ENCODE results near the gene HIP1R.

Gene HIP1R

DNA sequence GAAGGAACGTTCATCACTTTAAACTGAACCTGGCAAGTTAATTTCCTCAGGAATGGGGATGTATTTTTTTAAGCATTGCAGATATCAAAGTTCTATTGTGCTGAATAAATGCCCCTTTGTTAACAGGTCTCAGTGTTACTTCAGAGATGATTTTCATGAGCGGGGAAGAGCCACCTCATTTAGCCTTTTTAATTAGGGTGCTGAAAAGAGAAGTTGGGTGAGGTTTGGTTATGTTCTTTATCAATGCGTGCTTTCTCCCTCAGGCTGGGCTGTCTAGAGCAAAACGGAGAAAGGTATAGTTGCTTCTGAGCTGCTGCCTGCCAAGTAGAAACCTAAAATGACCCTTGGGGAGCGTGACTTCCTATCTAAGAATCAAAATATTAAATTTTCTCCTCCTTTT, 8.0 kb upstream of the HIP1R start:
- in situ Hi-C loops (cut with MboI; ENCODE audit: low pct_unique_long_range_greater_than_20kb, low sequenced_read_pairs, unreplicated experiment) = loop anchor here (25.0 kb wide), 1 partner anchor 410 kb away; the partner anchor contains the start of genes MPHOSPH9 and MTRFR
- no peak for TF ChIP-seq CTCF (IDR thresholded peaks at IDR 0.05; ENCODE audit: extremely low read depth, insufficient read depth, missing control alignments)
- peak; percentile 31 for DNase-seq (ENCODE audit: low spot score)

DNA sequence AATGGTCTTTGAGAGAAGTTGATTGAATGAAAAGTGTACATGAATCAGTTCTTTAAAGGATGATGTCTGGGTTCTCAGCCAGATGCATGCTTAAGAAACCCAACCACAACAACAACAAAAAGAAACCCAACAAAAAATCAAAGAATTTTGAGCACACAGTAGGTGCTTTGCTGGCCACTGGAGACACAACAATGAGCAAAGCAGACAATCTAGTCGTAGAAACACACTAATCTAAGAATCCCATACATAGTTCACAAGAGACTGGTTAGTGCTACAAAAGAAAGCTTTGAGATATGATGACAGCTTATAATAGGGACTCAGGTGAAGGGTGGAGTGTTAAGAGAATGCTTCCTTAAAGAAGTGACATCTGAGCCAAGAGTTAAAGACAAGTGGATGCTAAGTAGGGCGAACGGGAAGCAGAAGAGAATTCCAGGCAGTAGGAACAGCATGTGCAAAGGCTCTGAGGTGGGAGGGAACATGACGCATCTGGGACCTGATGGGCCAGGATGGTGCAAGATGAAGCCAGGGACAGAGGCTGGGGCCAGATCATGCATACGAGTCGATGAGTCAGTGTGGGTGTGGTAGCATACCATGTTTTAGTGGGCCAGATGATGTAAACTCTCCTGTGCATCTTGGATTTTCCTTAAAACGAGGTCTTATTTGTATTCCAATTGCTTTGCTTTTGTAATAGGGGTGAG, 4.6 kb upstream of the HIP1R start:
- in situ Hi-C loops (cut with MboI; ENCODE audit: low pct_unique_long_range_greater_than_20kb, low sequenced_read_pairs, unreplicated experiment) = loop anchor here (25.0 kb wide), 1 partner anchor 407 kb away; the partner anchor contains the start of genes MPHOSPH9 and MTRFR
- DNase-seq (ENCODE audit: low spot score) = no peak
- TF ChIP-seq CTCF (IDR thresholded peaks at IDR 0.05; ENCODE audit: extremely low read depth, insufficient read depth, missing control alignments) = no peak

- in situ Hi-C loops (cut with MboI; ENCODE audit: low pct_unique_long_range_greater_than_20kb, low sequenced_read_pairs, unreplicated experiment) = loop anchor here (25.0 kb wide), 1 partner anchor 403 kb away; the partner anchor contains the start of genes MPHOSPH9 and MTRFR
- TF ChIP-seq CTCF (IDR thresholded peaks at IDR 0.05; ENCODE audit: extremely low read depth, insufficient read depth, missing control alignments) = no peak
- peak; percentile 41 for DNase-seq (ENCODE audit: low spot score)
Measured at GRCh38 chr12:122834104-122834920, 945 bp upstream of the HIP1R start.

DNA sequence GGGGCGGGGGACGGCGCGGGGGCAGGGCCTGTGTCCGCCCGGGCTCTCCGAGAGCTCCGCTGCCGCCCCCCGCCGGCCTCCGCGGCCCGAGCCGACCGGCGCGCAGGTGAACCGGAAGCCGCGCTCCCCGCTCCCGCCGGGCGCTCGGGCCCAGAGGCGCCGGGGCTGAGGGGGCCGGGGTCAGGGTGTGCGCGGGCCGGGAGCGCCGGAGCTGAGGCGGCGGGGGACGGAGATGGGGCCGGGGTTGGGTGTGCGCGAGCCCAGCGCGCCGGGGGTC, 431 bp downstream of the HIP1R start:
- in situ Hi-C loops (cut with MboI; ENCODE audit: low pct_unique_long_range_greater_than_20kb, low sequenced_read_pairs, unreplicated experiment) = loop anchor here (25.0 kb wide), 1 partner anchor 402 kb away; the partner anchor contains the start of genes MPHOSPH9 and MTRFR
- TF ChIP-seq CTCF (IDR thresholded peaks at IDR 0.05; ENCODE audit: extremely low read depth, insufficient read depth, missing control alignments) = peak; percentile 21
- DNase-seq (ENCODE audit: low spot score) = peak; percentile 87

DNA sequence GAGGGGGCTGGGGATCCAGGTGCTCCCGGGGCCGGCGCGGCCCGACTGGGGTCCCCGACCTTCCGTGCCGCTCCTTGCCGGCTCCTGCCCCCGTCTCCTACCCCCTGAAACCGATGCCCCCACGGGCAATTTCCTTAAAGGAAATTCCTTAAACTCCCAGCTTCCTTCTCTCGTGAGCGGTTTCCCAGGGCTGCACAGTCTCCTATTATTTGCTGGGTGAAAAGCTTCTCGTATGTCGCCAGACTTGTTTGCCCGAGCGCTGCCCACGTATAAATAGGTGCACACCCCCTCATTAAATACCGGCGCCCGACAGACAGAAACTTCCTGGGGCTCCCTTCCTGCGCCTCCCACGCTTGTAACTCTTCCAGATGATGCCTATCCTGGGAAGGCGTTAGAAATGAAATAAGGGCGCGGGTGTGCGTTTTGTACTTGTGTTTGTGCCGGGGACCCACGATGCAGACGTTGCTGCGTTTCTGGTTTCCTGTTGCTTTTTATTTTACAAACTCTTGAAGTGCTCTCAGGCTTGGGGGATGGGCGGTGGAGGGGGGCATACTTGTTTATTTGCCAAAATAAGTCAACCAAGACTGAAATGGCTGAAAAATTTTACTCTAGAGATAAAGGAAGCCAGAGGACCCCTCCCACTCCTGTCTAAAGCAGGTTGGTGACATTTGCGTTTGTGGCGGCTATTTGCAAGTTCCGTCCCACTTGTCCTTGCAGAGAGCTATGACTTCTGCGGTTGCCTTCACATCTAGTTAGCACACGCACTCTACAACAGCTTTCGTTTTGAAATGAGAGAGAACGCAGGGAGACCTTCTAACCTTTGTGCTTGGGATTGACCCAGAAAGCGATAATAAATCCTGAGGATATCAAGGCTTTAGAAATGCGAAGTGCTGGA, 1.0 kb downstream of the HIP1R start:
- DNase-seq (ENCODE audit: low spot score) = peak; percentile 89
- TF ChIP-seq CTCF (IDR thresholded peaks at IDR 0.05; ENCODE audit: extremely low read depth, insufficient read depth, missing control alignments) = no peak
- in situ Hi-C loops (cut with MboI; ENCODE audit: low pct_unique_long_range_greater_than_20kb, low sequenced_read_pairs, unreplicated experiment) = loop anchor here (25.0 kb wide), 1 partner anchor 401 kb away; the partner anchor contains the start of genes MPHOSPH9 and MTRFR

Measured in GM13977 (cell line).